Kasumi-1 (cell line): ENCODE measurements around the gene ANKRD45.
"Not testable (repeated sequence)": the region's sequence is repeated elsewhere in the genome, so short reads cannot be mapped to it uniquely, and the experiment has no call there.

ENCODE experiments used
- DNase-seq, 2 experiments: peaks; one replicate each; lab custom pipeline; 2025; lab: John Stamatoyannopoulos, UW

The ANKRD45 gene

DNA sequence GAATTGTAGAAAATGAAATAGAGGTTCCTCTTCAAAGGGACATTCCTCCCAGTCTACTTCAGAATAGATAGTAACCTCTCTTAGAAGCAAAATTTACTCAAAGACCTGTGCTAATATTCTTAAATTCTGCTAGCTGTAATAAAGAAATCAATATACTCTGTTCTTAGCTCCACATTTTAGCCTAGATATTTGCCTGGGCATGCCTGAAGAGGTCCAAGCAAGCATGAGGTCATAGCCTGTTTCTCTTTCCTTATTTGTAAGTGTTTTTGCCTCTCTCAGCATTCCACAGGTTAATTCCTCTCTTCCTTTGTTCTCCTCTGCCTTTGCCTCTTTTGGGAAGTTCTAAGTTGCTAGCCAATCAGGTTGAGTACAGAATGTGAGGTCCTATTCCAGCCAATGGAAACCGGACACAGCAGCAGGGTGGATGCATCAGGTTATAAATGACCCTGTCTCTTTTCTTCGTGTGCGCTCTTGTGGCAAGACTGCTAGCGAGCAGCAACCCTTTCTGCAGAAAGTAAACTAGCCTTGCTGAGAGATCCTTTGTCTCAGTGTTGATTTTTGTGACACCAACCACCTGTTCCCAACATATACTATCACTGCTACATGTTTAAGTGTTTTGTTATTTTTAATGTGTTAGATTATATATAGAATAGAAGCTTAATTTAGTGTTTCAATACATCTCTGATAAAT, 27.1 kb downstream of the ANKRD45 start:
- not testable (repeated sequence) for DNase-seq

DNA sequence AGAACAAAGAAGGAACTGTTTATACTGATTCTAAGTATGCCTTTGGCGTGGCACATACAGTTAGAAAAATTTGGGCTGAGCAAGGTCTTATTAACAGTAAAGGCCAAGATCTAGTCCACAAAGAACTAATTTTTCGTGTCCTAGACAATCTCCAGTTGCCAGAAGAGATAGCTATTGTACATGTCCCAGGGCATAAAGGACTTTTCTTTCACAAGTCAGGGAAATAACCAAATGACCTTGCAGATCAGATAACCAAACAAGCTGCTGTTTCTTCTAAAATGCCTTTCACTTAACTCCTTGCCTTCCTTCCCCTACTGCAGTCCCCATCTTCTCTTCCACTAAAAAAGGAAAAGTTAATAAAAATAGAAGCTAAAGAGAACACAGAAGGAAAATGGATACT, 30.5 kb downstream of the ANKRD45 start:
- no peak for DNase-seq

DNA sequence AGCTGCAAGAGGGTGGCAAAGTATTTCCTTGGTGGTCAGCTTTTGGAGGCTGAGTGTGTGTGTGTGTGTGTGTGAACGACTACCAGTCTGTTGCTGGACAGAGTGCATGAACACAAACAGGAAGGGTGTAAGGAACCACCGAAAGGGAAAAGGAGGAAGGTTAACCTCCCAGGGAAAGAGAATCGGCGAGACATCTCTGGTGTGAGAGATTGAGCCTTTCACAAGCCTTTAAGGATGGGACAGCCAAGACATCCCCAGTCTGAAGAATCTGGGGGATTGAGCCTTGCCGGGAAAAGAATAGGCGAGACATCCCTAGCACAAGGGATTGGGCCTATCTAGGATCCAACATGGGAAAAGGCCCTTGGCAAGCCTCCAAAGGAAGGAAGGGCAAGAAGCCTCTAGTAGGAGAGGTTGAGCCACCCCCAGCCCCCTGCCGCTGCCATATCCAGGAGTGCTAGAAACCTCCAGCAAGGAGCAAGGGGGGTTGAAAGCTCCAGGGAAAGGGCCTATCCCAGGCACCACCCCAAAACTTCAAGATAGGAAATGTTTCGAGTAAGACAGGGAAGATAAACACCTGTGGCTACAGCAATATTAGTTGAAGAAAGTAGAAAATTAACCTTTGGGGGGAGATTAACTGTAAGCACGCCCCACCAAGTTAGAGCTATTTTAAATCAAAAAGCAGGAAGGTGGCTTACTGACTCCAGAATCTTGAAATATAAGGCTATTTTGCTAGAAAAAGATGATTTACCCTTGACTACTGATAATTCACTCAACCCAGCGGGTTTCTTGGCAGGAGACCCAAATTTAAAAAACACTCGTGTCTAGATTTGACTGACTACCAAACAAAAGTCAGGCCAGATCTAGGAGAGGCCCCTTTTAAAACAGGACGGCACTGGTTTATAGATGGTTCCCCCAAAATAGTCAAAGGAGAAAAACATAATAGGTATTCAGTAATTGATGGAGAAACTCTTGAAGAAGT, 31.3 kb downstream of the ANKRD45 start:
- DNase-seq = no peak

DNA sequence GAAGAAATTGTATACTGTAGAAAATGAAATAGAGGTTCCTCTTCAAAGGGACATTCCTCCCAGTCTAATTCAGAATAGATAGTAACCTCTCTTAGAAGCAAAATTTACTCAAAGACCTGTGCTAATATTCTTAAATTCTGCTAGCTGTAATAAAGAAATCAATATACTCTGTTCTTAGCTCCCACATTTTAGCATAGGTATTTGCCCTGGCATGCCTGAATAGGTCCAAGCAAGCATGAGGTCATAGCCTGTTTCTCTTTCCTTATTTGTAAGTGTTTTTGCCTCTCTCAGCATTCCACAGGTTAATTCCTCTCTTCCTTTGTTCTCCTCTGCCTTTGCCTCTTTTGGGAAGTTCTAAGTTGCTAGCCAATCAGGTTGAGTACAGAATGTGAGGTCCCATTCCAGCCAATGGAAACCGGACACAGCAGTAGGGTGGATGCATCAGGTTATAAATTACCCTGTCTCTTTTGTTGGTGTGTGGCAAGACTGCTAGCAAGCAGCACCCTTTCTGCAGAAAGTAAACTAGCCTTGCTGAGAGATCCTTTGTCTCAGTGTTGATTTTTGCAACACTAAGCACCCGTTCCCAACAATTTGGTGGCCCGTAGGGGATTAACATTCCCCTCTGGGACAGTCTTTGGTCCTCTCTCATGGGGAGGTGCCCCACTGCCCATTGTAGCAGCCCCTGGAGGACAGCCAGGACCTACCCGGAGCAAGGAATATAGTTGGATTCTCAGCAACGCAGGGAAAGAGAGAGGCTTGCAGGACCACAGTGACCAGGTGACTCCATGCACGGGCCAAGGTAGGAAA, 32.2 kb downstream of the ANKRD45 start:
- DNase-seq = not testable (repeated sequence)

DNA sequence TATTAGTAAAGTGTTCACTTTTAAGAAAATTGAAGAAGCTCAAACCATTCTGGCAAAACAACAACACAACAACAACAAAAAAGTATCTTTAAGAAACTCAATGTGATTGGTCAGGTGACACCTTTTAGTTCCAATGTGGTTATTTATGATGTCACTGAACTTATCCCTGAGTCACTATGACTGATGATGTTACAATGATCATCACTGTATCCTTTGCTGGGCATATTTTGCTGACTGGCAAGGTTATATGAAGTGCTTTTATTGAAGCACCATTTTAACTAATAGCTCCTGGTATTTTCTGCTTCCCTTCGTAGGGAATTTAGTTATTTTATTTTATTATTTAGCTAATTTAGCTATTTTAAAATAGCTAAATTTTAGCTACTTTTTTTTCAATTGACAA, 34.5 kb downstream of the ANKRD45 start, which contains the start of gene TEX50:
Gene TEX50 (plus strand): TSS at position 223 of the 400 bp plus-strand sequence. CDS start 184 bp downstream, outside the sequence.
- DNase-seq = no peak

DNA sequence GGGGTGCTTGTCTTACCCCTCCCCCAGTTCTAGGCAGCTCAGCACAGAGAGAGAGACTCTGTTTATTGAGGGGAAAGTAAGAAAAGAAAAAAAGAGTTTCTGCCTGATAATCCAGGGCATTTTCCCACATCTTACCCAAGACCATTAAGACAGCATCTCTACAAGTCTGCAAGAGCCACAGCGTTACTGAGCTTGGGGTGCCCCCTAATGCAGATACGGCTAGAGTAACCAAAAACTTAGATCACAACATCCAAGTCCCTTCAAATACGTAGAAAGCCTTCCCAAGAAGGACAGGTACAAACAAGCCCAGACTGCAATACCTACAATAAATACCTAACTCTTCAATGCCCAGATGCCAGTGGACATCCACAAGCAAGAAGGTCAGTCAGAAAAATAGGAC, 40.8 kb downstream of the ANKRD45 start:
- DNase-seq = no peak

DNA sequence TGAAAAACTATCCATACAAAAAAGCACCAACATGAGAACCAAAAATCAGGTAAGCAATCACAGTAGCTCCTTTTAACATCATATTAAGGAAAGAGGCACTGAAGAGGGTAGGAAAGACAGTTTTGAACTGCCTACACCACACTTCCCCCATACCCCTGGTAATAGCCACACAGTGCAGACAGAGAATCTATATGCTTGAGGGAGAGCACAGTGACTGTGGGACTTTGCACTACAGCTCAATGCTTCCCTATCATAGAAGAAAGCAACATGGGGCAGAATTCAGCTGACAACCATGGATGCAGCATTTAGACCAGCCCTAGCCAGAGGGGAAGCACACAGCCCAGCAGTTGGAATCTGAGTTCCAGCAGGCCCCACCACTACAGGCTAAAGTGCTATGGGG, 42.4 kb downstream of the ANKRD45 start:
- DNase-seq = no peak

DNA sequence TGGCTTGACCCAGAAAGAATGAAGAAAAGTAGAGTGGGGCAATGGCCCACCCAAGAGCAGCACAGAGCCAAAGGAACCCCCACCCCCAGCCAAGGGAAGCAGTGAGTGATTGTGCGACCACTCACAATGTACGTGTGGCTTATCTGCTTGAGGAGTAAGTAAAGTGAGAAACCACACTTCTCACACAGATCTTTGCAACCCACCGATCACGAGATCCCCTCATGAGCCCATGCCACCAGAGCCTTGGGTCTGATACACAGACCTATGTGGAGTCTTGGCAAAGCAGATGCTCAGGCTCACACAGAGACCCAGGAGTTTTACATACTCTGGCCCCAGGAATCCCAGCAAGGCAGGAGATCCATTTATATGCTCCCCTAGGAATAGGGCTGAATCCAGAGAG, 52.8 kb downstream of the ANKRD45 start:
- DNase-seq = no peak

DNA sequence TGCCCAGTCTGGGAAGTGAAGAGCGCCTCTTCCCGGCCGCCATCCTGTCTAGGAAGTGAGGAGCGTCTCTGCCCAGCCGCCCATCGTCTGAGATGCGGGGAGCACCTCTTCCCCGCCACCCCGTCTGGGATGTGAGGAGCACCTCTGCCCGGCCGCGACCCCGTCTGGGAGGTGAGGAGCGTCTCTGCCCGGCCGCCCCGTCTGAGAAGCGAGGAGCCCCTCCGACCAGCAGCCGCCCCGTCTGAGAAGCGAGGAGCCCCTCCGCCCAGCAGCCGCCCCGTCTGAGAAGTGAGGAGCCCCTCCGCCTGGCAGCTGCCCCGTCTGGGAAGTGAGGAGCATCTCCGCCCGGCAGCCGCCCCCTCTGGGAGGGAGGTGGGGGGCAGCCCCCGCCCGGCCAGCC, 56.6 kb downstream of the ANKRD45 start:
- DNase-seq = not testable (repeated sequence)

DNA sequence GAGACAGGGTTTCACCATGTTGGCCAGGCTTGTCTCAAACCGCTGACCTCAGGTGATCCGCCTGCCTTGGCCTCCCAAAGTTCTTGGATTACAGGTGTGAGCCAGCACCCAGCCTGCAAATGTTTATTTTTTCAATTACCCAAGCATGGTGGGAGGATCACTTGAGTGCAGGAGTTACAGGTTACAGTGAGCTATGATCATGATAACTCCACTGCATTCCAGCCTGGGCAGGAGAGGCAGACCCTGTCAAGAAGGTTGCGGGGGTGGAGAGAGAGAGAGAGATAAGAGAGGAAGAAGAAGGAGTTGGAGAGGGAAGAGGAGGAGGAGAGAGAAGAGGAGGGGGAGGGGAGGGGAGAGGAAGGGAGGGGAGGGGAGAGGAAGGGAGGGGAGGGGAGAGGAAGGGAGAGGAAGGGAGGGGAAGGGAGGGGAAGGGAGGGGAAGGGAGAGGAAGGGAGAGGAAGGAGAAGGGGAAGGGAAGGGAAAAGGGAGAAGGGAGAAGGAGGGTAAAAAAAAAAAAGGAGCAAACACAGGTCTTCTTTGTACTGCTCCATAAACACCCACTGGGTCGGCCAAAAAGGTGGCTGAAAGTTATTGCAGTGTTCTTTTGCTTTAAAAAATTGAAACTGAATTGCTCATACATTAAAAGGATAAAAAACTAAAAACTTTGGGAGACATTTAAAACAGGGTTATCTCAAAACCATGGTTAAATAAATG, 61.0 kb downstream of the ANKRD45 start:
- no peak for DNase-seq

DNA sequence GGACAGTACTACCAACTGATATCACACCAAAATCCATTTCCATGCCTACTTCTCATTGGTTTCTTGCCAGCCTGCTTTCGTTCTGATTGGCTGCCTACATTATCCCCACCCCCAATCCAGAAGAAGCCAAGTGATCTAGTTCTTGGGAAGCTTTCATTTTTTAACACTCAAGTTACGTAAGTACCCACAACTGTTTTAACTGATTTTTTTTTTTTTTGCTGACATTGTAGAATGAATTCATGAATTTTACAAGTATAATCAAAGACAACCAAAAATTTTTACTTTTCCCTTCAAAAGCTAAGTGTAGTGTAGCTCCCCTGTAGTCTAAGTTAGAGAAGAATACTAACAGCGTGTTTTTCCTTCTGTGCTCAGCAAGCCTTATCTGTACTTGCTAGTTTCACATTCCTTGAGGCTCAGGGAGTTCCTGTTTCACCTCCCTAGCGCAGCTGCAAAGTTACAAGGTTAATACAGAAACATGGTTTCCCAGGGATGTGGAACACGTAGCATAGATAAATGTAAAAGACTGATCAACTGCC, 66.5 kb downstream of the ANKRD45 start, which contains the start of gene SLC9C2:
Gene SLC9C2 (minus strand): TSS at position 17 of the 536 bp plus-strand sequence. CDS start 1,296 bp downstream, outside the sequence.
- DNase-seq = peak; percentile 11 to 14

DNA sequence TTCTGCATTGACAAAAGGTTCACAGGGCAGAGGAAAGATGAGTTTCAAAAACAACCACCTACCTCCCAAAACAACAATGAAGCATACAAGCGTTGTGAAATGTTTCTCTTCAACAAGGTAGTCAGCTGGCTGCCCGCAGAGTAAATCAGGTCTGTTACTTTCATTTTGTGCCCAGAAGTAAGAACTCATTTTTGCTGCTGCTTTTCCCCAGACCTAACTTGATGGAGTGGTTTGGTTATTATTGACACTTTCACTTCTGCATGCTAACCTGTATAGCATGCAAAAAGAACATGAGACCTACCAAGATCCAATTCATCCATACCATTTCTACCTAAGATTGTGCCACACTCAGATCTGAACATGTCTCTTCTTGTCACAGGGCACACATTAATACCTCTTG, 68.1 kb downstream of the ANKRD45 start:
- no peak for DNase-seq

DNA sequence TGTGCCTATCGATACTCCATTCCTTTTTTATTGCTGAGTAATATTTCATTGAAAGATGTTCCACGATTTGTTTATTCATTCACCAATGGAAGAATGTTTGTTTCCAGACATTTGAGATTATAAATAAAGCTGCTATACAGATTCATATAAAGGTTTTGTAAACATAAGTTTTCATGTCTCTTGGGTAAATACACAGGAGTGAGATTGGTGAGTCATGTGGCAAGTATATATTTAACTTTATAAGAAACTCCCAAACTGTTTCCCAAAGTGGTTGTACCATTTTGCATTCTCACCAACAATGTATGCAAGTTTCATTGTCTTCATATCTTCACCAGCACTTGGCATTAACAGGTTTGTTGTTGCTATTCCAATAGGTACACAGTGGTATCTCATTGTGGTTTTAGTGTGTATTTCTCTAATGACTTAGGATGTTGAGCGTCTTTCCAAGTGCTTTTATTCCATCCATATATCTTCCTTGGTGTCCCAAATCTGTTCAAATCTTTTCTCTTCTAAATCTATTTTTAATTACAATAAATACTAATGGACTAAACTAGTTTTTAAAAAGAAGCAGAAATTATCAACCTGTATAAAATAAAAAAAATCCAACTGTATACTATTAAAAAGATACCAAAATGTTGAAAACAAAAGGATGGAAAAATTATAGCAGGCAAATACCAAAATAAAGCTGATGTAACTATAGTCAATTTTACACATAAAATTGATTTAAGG, 73.4 kb downstream of the ANKRD45 start:
- DNase-seq = no peak

DNA sequence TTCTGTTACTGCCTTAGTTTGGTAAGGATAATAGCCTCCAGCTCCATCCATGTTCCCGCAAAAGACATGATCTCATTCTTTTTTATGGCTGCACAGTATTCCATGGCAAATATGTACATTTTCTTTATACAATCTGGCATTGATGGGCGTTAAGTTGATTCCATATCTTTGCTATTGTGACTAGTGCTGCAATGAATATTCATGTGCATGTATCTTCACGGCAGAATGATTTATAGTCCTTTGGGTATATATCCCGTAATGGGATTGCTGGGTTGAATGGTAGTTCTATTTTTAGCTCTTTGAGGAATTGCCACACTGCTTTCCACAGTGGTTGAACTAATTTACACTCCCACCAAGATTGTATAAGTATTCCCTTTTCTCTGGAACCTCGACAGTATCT, 78.5 kb downstream of the ANKRD45 start:
- DNase-seq = not testable (repeated sequence)

DNA sequence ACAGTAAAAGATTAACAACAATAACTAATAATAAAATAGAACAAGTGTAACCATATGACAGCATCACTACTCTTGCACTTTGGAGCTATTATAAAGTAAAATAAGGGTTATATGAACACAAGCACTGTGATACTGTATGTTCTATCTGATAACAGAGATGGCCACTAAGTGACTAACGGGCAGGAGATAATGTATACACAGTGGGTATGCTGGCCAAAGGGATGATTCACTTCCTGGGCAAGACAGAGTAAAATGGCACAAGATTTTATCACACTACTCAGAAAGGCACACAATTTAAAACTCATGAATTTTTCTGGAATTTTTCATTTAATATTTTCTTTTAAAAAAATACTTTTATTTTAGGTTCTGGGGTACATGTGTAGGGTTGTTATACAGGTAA, 79.1 kb downstream of the ANKRD45 start:
- DNase-seq = no peak

DNA sequence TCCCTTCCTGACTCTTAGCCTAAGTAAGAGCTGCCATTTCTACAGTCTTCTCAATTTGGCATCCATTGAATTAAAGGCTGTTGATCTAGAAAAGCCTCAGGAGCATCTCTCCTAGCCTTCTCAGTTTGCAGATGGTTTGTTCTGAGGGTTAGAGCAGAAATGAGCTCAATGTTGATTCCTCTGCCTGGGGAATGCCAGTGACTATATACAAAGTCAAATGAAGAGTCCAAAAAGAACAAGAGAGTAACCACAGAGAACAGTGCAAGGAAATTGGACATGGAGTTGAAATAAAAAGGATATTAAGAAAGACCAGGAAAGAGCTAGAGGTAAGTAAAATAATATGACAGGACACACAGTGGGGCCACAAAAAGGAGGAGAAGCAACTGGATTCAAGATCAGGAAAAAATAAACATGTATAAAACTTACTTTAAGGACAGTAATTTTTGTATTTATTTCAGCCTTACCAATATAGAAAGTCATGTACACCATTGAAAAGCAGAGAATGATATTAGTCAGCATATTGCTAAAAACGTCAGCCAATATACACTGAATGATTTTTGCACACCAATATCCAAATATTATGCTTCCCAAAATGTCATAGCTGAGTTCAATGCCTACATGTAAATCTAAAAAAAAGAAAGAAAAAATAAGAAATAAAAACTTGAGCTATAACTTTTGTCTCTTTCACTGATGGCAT, 88.1 kb downstream of the ANKRD45 start:
- no peak for DNase-seq

DNA sequence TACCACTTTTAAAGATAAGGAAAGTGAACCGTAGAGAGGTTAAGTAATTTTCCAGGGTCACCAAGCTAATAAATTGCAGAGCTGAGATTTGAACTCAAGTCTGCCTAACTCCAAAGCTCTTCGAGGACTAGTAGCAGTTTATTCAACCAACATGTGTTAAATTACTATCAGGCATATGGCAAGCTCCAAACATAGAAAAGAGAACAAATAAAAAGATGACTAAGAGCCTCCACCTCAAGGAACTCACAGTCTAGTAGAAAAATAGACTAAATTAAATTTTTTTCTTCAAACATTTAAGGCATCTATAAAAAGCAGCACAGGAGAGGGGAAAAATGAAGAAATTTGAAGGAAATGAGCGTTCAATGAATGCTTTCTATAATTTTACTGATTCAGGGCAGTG, 89.0 kb downstream of the ANKRD45 start:
- DNase-seq = no peak

DNA sequence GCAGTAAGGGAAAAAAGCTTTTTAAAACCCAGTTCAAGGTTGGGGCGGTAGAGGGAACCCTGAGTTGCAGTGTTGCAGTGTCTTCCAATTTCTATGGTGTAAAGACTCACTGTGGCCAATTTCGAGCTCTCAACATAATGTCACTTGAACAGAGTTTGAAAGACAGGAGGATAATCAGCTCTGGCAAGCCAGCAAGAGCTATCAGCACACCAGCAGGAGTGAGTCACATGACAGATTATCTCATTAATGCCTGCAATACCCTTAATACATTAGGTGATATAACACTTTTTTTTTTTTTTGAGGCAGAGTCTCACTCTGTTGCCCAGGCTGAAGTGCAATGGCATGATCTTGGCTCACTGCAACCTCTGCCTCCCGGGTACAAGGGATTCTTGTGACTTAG, 89.6 kb downstream of the ANKRD45 start:
- no peak for DNase-seq

DNA sequence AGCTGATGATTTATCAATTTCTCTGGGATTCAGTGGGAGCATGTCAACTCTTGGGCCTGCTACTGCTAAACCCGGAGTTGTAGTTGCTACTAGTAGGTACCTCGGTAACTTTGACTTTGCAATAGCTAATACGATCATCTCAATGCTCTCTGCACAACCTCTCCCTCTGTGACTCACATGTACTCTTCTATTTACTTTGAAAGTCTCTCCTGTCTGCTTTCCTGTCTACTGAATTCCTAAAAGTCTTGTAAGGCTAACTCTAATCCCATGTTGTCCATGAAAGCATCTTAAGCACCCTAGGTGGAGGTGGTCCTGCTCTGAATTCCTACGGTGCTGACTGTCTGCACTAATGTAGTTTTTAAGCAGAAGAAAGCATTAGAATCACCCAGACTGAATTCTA, 96.1 kb downstream of the ANKRD45 start:
- no peak for DNase-seq
